SU-DHL-6 (cell line): ENCODE measurements around the gene EIF1.

Experiments
- EZH2phosphoT487 ChIP-seq: fragments of 200-600 bp; sonication (generic), shearing (Covaris generic); conservative IDR thresholded peaks from 2 replicates; pipeline ENCODE4 v1.6.1; 2018; ENCODE audit warnings: mild to moderate bottlenecking, antibody characterized with exemption, low read length, moderate library complexity, mixed read lengths
- TF ChIP-seq, protein P1 (sequence below): fragments of 200-600 bp; sonication (generic); IDR thresholded peaks from one replicate; pipeline ENCODE4 v1.5.1; 2017; ENCODE audit warnings: antibody characterized with exemption, mild to moderate bottlenecking, low read length, moderate library complexity; ENCODE audit not compliant: insufficient read depth, poor library complexity, severe bottlenecking

DNA sequence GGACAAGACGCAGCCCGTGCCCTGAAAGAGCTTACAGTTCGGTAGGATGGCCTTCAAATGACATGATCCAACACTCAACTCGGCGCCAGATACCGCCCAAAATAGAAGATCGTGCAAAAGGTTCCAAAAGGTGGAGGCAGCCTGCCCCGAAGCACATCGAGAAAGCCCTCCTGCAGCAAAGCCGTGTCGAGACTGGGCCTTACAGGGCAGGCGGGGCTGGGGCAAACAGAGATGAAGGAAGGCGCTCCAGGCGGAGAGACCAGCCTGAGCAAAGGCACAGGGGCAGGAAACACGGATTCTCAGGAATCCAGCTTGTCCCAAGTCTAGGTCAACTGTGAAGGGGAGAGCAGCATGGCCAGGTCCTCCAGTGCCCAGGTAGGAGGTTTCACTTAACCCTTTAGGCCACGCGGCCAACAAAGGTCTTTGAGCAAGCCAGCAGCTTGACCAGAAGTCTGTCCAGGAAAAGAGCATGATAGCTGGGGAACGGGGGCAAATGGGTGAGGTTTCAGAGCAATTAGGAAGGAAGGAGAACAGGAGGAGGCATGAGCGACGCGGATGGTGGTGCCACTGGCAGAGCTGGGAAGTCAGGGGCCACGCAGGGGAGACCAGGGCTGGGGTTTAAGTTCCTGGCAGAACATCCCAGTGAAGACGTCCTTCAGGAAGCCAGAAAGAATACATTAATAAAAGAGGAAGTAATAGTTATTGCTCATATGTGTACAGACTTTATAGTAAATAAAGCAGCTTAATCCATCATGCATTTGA, 21.2 kb upstream of the EIF1 start:
- TF ChIP-seq, protein P1, sequence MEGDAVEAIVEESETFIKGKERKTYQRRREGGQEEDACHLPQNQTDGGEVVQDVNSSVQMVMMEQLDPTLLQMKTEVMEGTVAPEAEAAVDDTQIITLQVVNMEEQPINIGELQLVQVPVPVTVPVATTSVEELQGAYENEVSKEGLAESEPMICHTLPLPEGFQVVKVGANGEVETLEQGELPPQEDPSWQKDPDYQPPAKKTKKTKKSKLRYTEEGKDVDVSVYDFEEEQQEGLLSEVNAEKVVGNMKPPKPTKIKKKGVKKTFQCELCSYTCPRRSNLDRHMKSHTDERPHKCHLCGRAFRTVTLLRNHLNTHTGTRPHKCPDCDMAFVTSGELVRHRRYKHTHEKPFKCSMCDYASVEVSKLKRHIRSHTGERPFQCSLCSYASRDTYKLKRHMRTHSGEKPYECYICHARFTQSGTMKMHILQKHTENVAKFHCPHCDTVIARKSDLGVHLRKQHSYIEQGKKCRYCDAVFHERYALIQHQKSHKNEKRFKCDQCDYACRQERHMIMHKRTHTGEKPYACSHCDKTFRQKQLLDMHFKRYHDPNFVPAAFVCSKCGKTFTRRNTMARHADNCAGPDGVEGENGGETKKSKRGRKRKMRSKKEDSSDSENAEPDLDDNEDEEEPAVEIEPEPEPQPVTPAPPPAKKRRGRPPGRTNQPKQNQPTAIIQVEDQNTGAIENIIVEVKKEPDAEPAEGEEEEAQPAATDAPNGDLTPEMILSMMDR: peak; percentile 2
- no peak for TF ChIP-seq EZH2phosphoT487
